ENCODE results near the gene SLC35G3.

DNA sequence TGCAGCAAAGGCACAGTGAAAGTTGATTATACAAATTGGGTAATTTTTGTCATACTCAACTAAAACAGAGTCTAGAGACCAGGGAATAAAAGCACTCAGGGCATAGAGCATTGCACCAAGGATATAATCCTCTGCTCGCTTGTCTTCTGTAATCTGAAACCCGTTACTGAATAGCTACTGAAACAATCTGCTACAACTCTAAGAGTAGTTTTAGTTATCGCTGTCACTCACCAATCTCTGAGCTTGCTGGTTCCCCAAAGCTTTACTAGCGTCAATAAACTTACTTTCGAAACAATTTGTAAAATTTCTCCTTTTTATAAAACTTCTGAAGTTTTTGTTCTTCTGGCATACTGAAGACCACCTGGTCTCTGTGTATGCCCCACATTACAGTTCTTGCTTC, 22.9 kb upstream of the SLC35G3 start:
- no peak for TF ChIP-seq HNF4G (IDR thresholded peaks at IDR 0.05; ENCODE audit: borderline replicate concordance, low read depth, low read length)
- TF ChIP-seq HNF4G (CRISPR knock-in tag; IDR thresholded peaks at IDR 0.05; ENCODE audit: borderline replicate concordance, low read depth) = no peak
- TF ChIP-seq, protein P1, sequence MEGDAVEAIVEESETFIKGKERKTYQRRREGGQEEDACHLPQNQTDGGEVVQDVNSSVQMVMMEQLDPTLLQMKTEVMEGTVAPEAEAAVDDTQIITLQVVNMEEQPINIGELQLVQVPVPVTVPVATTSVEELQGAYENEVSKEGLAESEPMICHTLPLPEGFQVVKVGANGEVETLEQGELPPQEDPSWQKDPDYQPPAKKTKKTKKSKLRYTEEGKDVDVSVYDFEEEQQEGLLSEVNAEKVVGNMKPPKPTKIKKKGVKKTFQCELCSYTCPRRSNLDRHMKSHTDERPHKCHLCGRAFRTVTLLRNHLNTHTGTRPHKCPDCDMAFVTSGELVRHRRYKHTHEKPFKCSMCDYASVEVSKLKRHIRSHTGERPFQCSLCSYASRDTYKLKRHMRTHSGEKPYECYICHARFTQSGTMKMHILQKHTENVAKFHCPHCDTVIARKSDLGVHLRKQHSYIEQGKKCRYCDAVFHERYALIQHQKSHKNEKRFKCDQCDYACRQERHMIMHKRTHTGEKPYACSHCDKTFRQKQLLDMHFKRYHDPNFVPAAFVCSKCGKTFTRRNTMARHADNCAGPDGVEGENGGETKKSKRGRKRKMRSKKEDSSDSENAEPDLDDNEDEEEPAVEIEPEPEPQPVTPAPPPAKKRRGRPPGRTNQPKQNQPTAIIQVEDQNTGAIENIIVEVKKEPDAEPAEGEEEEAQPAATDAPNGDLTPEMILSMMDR (CRISPR knock-in tag; IDR thresholded peaks at IDR 0.05) = no peak
- no peak for TF ChIP-seq CHD2 (IDR thresholded peaks at IDR 0.05; ENCODE audit: low read depth, low read length)
- TF ChIP-seq SRY (CRISPR knock-in tag; IDR thresholded peaks at IDR 0.05) = no peak
- TF ChIP-seq, protein P2, sequence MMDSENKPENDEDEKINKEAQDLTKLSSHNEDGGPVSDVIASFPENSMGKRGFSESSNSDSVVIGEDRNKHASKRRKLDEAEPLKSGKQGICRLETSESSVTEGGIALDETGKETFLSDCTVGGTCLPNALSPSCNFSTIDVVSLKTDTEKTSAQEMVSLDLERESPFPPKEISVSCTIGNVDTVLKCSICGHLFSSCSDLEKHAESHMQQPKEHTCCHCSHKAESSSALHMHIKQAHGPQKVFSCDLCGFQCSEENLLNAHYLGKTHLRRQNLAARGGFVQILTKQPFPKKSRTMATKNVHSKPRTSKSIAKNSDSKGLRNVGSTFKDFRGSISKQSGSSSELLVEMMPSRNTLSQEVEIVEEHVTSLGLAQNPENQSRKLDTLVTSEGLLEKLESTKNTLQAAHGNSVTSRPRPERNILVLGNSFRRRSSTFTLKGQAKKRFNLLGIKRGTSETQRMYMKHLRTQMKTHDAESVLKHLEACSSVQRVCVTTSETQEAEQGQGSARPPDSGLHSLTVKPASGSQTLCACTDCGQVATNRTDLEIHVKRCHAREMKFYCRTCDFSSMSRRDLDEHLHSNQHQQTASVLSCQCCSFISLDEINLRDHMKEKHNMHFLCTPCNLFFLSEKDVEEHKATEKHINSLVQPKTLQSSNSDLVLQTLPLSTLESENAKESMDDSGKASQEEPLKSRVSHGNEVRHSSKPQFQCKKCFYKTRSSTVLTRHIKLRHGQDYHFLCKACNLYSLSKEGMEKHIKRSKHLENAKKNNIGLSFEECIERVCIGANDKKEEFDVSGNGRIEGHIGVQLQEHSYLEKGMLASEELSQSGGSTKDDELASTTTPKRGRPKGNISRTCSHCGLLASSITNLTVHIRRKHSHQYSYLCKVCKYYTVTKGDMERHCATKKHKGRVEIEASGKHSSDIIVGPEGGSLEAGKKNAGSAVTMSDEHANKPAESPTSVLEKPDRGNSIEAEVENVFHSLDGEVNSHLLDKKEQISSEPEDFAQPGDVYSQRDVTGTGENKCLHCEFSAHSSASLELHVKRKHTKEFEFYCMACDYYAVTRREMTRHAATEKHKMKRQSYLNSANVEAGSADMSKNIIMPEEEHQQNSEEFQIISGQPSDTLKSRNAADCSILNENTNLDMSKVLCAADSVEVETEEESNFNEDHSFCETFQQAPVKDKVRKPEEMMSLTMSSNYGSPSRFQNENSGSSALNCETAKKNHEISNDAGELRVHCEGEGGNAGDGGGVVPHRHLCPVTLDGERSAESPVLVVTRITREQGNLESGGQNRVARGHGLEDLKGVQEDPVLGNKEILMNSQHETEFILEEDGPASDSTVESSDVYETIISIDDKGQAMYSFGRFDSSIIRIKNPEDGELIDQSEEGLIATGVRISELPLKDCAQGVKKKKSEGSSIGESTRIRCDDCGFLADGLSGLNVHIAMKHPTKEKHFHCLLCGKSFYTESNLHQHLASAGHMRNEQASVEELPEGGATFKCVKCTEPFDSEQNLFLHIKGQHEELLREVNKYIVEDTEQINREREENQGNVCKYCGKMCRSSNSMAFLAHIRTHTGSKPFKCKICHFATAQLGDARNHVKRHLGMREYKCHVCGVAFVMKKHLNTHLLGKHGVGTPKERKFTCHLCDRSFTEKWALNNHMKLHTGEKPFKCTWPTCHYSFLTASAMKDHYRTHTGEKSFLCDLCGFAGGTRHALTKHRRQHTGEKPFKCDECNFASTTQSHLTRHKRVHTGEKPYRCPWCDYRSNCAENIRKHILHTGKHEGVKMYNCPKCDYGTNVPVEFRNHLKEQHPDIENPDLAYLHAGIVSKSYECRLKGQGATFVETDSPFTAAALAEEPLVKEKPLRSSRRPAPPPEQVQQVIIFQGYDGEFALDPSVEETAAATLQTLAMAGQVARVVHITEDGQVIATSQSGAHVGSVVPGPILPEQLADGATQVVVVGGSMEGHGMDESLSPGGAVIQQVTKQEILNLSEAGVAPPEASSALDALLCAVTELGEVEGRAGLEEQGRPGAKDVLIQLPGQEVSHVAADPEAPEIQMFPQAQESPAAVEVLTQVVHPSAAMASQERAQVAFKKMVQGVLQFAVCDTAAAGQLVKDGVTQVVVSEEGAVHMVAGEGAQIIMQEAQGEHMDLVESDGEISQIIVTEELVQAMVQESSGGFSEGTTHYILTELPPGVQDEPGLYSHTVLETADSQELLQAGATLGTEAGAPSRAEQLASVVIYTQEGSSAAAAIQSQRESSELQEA (CRISPR knock-in tag; IDR thresholded peaks at IDR 0.05; ENCODE audit: not compliant biosample characterization) = no peak
- no peak for TF ChIP-seq EZH2 (conservative IDR thresholded peaks at IDR 0.05; ENCODE audit: low read depth, low read length)
- no peak for TF ChIP-seq FOXP1 (IDR thresholded peaks at IDR 0.05)
- TF ChIP-seq FOXP1 (CRISPR knock-in tag; IDR thresholded peaks at IDR 0.05) = no peak
